ENCODE data around the gene PRDM10. TPM values are rescaled to one million over a fixed set of nuclear protein-coding genes. Genes with fewer than 3 reads are reported as not detected.

Gene PRDM10
- total RNA-seq, 1 experiment from 2014 or later: 9.2 TPM

- Histone ChIP-seq H3K27ac (ENCODE audit: low read depth, low read length) (no peak overlapping the region), H3K9ac (ENCODE audit: low read length) (no peak overlapping the region), H3K9me3 (ENCODE audit: control insufficient read depth in 1 of 2, insufficient read depth in 1 of 2, low read depth in 1 of 2, low read length in 2 of 2) (no peaks in the 10 kb centered on the region), H3K27me3 (ENCODE audit: insufficient read depth, low read length) (no peaks in the 10 kb centered on the region), H3K4me3 (replicated peaks in 1 of 2; ENCODE audit: low read depth in 1 of 2, low read length in 2 of 2) (no peak overlapping the region), H3K36me3 (ENCODE audit: control insufficient read depth in 1 of 2, insufficient read depth in 2 of 2, low read length in 2 of 2) (no peaks in the 10 kb centered on the region), H4K20me1 (ENCODE audit: insufficient read depth) (no peaks in the 10 kb centered on the region), H3K4me1 (ENCODE audit: control insufficient read depth in 1 of 2, insufficient read depth in 2 of 2, low read length in 2 of 2) (no peaks in the 10 kb centered on the region), H3K79me2 (ENCODE audit: insufficient read depth, low read length) (no peaks in the 10 kb centered on the region), H2AFZ (ENCODE audit: low read depth, low read length, poor library complexity, severe bottlenecking) (no peak overlapping the region), H3K4me2 (ENCODE audit: low read length) (no peak overlapping the region), H3K9me2 (ENCODE audit: insufficient read depth) (no peaks in the 10 kb centered on the region)
- RAD21 ChIA-PET (ENCODE audit: low non-redundant PET in 1 of 2, low total read pairs in 2 of 2, uncharacterized antibody in 2 of 2, unreplicated experiment in 2 of 2): no interaction called here
- no peak for TF ChIP-seq ZNF274 (IDR thresholded peaks at IDR 0.05; ENCODE audit: low read depth, low read length)
- no peak for TF ChIP-seq EGR1 (IDR thresholded peaks at IDR 0.05; ENCODE audit: low read depth)
- no peak for TF ChIP-seq CEBPB (IDR thresholded peaks at IDR 0.05; ENCODE audit: low read depth)
- no peak for TF ChIP-seq TCF7L2 (IDR thresholded peaks at IDR 0.05; ENCODE audit: borderline replicate concordance, extremely low read depth, insufficient read depth, insufficient read length)
- no peak for TF ChIP-seq SIN3A (IDR thresholded peaks at IDR 0.05; ENCODE audit: low read depth)
- no peak for TF ChIP-seq FOSL1 (IDR thresholded peaks at IDR 0.05; ENCODE audit: low read depth)
- TF ChIP-seq SRF (IDR thresholded peaks at IDR 0.05; ENCODE audit: low read depth): no peak
- no peak for TF ChIP-seq SP1 (IDR thresholded peaks at IDR 0.05; ENCODE audit: low read depth)
- TF ChIP-seq REST (IDR thresholded peaks at IDR 0.05; ENCODE audit: low read depth): no peak
- TF ChIP-seq, protein P1, sequence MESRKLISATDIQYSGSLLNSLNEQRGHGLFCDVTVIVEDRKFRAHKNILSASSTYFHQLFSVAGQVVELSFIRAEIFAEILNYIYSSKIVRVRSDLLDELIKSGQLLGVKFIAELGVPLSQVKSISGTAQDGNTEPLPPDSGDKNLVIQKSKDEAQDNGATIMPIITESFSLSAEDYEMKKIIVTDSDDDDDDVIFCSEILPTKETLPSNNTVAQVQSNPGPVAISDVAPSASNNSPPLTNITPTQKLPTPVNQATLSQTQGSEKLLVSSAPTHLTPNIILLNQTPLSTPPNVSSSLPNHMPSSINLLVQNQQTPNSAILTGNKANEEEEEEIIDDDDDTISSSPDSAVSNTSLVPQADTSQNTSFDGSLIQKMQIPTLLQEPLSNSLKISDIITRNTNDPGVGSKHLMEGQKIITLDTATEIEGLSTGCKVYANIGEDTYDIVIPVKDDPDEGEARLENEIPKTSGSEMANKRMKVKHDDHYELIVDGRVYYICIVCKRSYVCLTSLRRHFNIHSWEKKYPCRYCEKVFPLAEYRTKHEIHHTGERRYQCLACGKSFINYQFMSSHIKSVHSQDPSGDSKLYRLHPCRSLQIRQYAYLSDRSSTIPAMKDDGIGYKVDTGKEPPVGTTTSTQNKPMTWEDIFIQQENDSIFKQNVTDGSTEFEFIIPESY (IDR thresholded peaks at IDR 0.05; ENCODE audit: extremely low read depth, insufficient replicate concordance, low read length): no peak
- TF ChIP-seq EZH2phosphoT487 (IDR thresholded peaks at IDR 0.05; ENCODE audit: borderline replicate concordance): no peak
- TF ChIP-seq, protein P2, sequence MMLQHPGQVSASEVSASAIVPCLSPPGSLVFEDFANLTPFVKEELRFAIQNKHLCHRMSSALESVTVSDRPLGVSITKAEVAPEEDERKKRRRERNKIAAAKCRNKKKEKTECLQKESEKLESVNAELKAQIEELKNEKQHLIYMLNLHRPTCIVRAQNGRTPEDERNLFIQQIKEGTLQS (IDR thresholded peaks at IDR 0.05): no peak
- no peak for TF ChIP-seq ELF1 (IDR thresholded peaks at IDR 0.05; ENCODE audit: borderline replicate concordance, low read depth)
- TF ChIP-seq RAD21 (IDR thresholded peaks at IDR 0.05; ENCODE audit: low read depth): no peak
- TF ChIP-seq CTCF (IDR thresholded peaks at IDR 0.05 in 2 of 3, conservative IDR thresholded peaks at IDR 0.05 in 1 of 3; ENCODE audit: borderline replicate concordance in 1 of 3, insufficient read depth in 1 of 3, low read depth in 2 of 3, low read length in 2 of 3): no peak
- no peak for TF ChIP-seq EZH2 (IDR thresholded peaks at IDR 0.05)
- no peak for TF ChIP-seq ZFX (IDR thresholded peaks at IDR 0.05)
- no peak for ATAC-seq
- POLR2A ChIA-PET: no interaction called here
- no peak for DNase-seq (ENCODE audit: low read depth, low spot score)
- BruUV-seq (replicated peaks): no TSS peak
- CTCF ChIA-PET: no interaction called here
- intact Hi-C loops (cut with micrococcal nuclease): no loop called here
These were observed 150.4 kb downstream of the PRDM10 start for GRCh38 chr11:129852125-129852740.
